IMR-90 (cell line): ENCODE data around the gene USP40. TPM values are rescaled to one million over a fixed set of nuclear protein-coding genes. Genes with fewer than 3 reads are reported as not detected.

Experiments used
- ATAC-seq: fragments of 200-7000 bp; cut with Tn5 transposase; 2 replicates; pipeline ENCODE4 v1.9.1; 2020; ENCODE audit warnings: low read depth, mild to moderate bottlenecking, moderate library complexity
- BruUV-seq: library from RNA; stranded (reverse); fragments of 400-500 nt; replicated peaks from 2 replicates; lab custom pipeline; 2021; lab: Mats Ljungman, UMichigan
- CTCF ChIA-PET: fragments of 300-600 bp; formaldehyde crosslinking; extraction: SDS; loops from one replicate; lab custom pipeline; 2021; ENCODE audit warnings: antibody characterized with exemption; lab: Yijun Ruan, JAX
- POLR2A ChIA-PET: fragments of 300-600 bp; sonication (Branson Sonifier 250); formaldehyde crosslinking; loops from one replicate; lab custom pipeline; 2022; ENCODE audit warnings: antibody characterized with exemption; ENCODE audit not compliant: unreplicated experiment; lab: Charles Lee
- DNase-seq: peaks from one replicate; pipeline ENCODE4 v3.0.0; 2013
- H2AFZ ChIP-seq: replicated peaks from 2 replicates; pipeline ENCODE3; 2013; ENCODE audit warnings: low read length, mild to moderate bottlenecking; ENCODE audit not compliant: poor library complexity
- H2AK5ac ChIP-seq: 2 replicates; pipeline ENCODE4 v1.6.1; 2013; ENCODE audit warnings: low read depth, low read length, inconsistent platforms
- H2AK9ac ChIP-seq: replicated peaks from 2 replicates; pipeline ENCODE3; 2013; ENCODE audit warnings: mild to moderate bottlenecking, low read depth, low read length, moderate library complexity; ENCODE audit not compliant: poor library complexity
- H2BK120ac ChIP-seq: 2 replicates; pipeline ENCODE4 v1.6.1; 2013; ENCODE audit warnings: low read depth, low read length, inconsistent platforms
- H2BK15ac ChIP-seq: 3 replicates; pipeline ENCODE4 v1.6.1; 2013; ENCODE audit warnings: low read depth, low read length, inconsistent platforms
- H2BK20ac ChIP-seq: 2 replicates; pipeline ENCODE4 v1.6.1; 2013; ENCODE audit warnings: low read depth, mild to moderate bottlenecking, inconsistent platforms, low read length, moderate library complexity
- H2BK5ac ChIP-seq: 2 replicates; pipeline ENCODE4 v1.6.1; 2013; ENCODE audit warnings: mild to moderate bottlenecking, low read depth, low read length, inconsistent platforms; ENCODE audit not compliant: poor library complexity, severe bottlenecking
- H3K14ac ChIP-seq: replicated peaks from 2 replicates; pipeline ENCODE4 v1.6.1; 2013; ENCODE audit warnings: low read depth, low read length, inconsistent platforms
- H3K18ac ChIP-seq: 2 replicates; pipeline ENCODE4 v1.6.1; 2013; ENCODE audit warnings: low read depth, low read length, control low read depth
- H3K23ac ChIP-seq: 2 replicates; pipeline ENCODE4 v1.6.1; 2013; ENCODE audit warnings: low read depth, low read length, inconsistent platforms
- H3K27ac ChIP-seq: 2 replicates; pipeline ENCODE4 v1.5.1; 2013; ENCODE audit warnings: mild to moderate bottlenecking, control low read depth, low read length; ENCODE audit not compliant: insufficient read depth
- H3K27me3 ChIP-seq: 2 replicates; pipeline ENCODE4 v1.6.1; 2013; ENCODE audit warnings: low read length; ENCODE audit not compliant: control insufficient read depth, insufficient read depth
- H3K36me3 ChIP-seq: 2 replicates; pipeline ENCODE4 v1.6.1; 2013; ENCODE audit warnings: low read length, mixed read lengths; ENCODE audit not compliant: control insufficient read depth, insufficient read depth
- H3K4ac ChIP-seq: 2 replicates; pipeline ENCODE4 v1.6.1; 2013; ENCODE audit warnings: low read depth, low read length, inconsistent platforms
- H3K4me1 ChIP-seq: 2 replicates; pipeline ENCODE4 v1.6.1; 2013; ENCODE audit warnings: low read length, mixed read lengths; ENCODE audit not compliant: control insufficient read depth, insufficient read depth
- H3K4me2 ChIP-seq: 2 replicates; pipeline ENCODE4 v1.6.1; 2013; ENCODE audit warnings: low read depth, mild to moderate bottlenecking, control low read depth, low read length, moderate library complexity
- H3K4me3 ChIP-seq: 2 replicates; pipeline ENCODE4 v1.5.1; 2013; ENCODE audit warnings: low read depth, mild to moderate bottlenecking, control low read depth, low read length, moderate library complexity; ENCODE audit not compliant: insufficient read depth
- H3K56ac ChIP-seq: 2 replicates; pipeline ENCODE4 v1.6.1; 2013; ENCODE audit warnings: low read length, inconsistent platforms; ENCODE audit not compliant: insufficient read depth; ENCODE audit errors: extremely low read depth
- H3K79me1 ChIP-seq, 2 experiments: 2 replicates each; pipeline ENCODE4 v1.6.1; 2013; ENCODE audit warnings: low read length in 2 of 2, inconsistent platforms in 1 of 2, low read depth in 1 of 2
- H3K9ac ChIP-seq: 2 replicates; pipeline ENCODE4 v1.6.1; 2013; ENCODE audit warnings: low read depth, low read length, control low read depth
- H3K9me1 ChIP-seq: 2 replicates; pipeline ENCODE4 v1.6.1; 2013; ENCODE audit warnings: low read length, inconsistent platforms; ENCODE audit not compliant: insufficient read depth
- H3K9me3 ChIP-seq: 2 replicates; pipeline ENCODE4 v1.6.1; 2013; ENCODE audit warnings: low read length; ENCODE audit not compliant: control insufficient read depth, insufficient read depth
- H4K20me1 ChIP-seq: 2 replicates; pipeline ENCODE4 v1.6.1; 2013; ENCODE audit warnings: low read length, inconsistent platforms; ENCODE audit not compliant: insufficient read depth
- H4K5ac ChIP-seq: 2 replicates; pipeline ENCODE4 v1.6.1; 2013; ENCODE audit warnings: mild to moderate bottlenecking, low read depth, low read length, control low read depth
- H4K8ac ChIP-seq, 2 experiments: 2 replicates each; pipeline ENCODE4 v1.6.1; 2013; ENCODE audit warnings: low read depth in 2 of 2, low read length in 2 of 2, control low read depth in 1 of 2, inconsistent platforms in 1 of 2
- H4K91ac ChIP-seq: 2 replicates; pipeline ENCODE4 v1.6.1; 2013; ENCODE audit warnings: low read depth, low read length, inconsistent platforms; ENCODE audit not compliant: insufficient read depth
- BHLHE40 ChIP-seq: fragments of 150-350 bp; IDR thresholded peaks from 2 replicates; pipeline ENCODE4 v1.6.1; 2016; ENCODE audit warnings: mild to moderate bottlenecking, low read depth, low read length
- CHD1 ChIP-seq: IDR thresholded peaks from 2 replicates; pipeline ENCODE4 v1.6.1; 2012; ENCODE audit warnings: low read depth, low read length, improper control_type of control experiment
- CTCF ChIP-seq: conservative IDR thresholded peaks from 2 replicates; pipeline ENCODE4 v1.5.1; 2012; ENCODE audit warnings: mild to moderate bottlenecking, low read depth, low read length, improper control_type of control experiment
- ELK1 ChIP-seq: fragments of 150-350 bp; IDR thresholded peaks from 2 replicates; pipeline ENCODE4 v1.6.1; 2016; ENCODE audit warnings: low read depth, mild to moderate bottlenecking, low read length, moderate library complexity, borderline replicate concordance
- FOS ChIP-seq: fragments of 150-350 bp; IDR thresholded peaks from 2 replicates; pipeline ENCODE4 v1.6.1; 2016; ENCODE audit warnings: low read depth, low read length
- MAZ ChIP-seq: IDR thresholded peaks from 2 replicates; pipeline ENCODE4 v1.6.1; 2012; ENCODE audit warnings: low read depth, mild to moderate bottlenecking, low read length, improper control_type of control experiment, moderate library complexity, borderline replicate concordance
- MXI1 ChIP-seq: IDR thresholded peaks from 2 replicates; pipeline ENCODE4 v1.6.1; 2012; ENCODE audit warnings: low read depth, mild to moderate bottlenecking, low read length, moderate library complexity, borderline replicate concordance
- NFE2L2 ChIP-seq: fragments of 150-350 bp; IDR thresholded peaks from 2 replicates; pipeline ENCODE4 v1.6.1; 2016; ENCODE audit warnings: low read depth, mild to moderate bottlenecking, low read length
- POLR2A ChIP-seq: IDR thresholded peaks from 2 replicates; pipeline ENCODE4 v1.6.1; 2012; ENCODE audit warnings: mild to moderate bottlenecking, low read depth, low read length
- RAD21 ChIP-seq: IDR thresholded peaks from 2 replicates; pipeline ENCODE4 v1.6.1; 2012; ENCODE audit warnings: low read length, improper control_type of control experiment
- RCOR1 ChIP-seq: IDR thresholded peaks from 2 replicates; pipeline ENCODE4 v1.6.1; 2012; ENCODE audit warnings: mild to moderate bottlenecking, low read length, improper control_type of control experiment; ENCODE audit not compliant: insufficient replicate concordance
- RFX5 ChIP-seq: IDR thresholded peaks from 2 replicates; pipeline ENCODE4 v1.8.0; 2012; ENCODE audit warnings: low read depth, mild to moderate bottlenecking, low read length, moderate library complexity
- SMC3 ChIP-seq: fragments of 150-350 bp; IDR thresholded peaks from 2 replicates; pipeline ENCODE4 v1.6.1; 2016; ENCODE audit warnings: low read depth, mild to moderate bottlenecking, antibody characterized with exemption, low read length, moderate library complexity
- USF2 ChIP-seq: fragments of 150-350 bp; IDR thresholded peaks from 2 replicates; pipeline ENCODE4 v1.6.1; 2017; ENCODE audit warnings: mild to moderate bottlenecking, antibody characterized with exemption, low read length, low read depth
- WGBS, 2 experiments: methylation state at CpG; one replicate each; pipeline versions ENCODE4 v1.1.5 to v1.1.7; 2013; ENCODE audit warnings: missing lambda C conversion rate in 2 of 2; ENCODE audit not compliant: insufficient read length in 1 of 2; ENCODE audit errors: extremely low coverage in 2 of 2; 5-methylcytosine and 5-hydroxymethylcytosine counted together
- dilution Hi-C: fragments of 300-500 bp; cut with HindIII; formaldehyde crosslinking; loops from one replicate; pipeline ENCODE4 v1.14.3; 2018; ENCODE audit warnings: low sequenced_read_pairs; ENCODE audit not compliant: unreplicated experiment
- in situ Hi-C: fragments of 300-500 bp; cut with MboI; formaldehyde crosslinking; loops from 3 replicates; pipeline ENCODE4 v1.14.3; 2019; ENCODE audit warnings: low sequenced_read_pairs, inconsistent platforms, mixed read lengths
- intact Hi-C: fragments of 100-400 bp; cut with micrococcal nuclease; formaldehyde crosslinking; loops from 2 replicates; pipeline ENCODE4 v1.10.0; 2022
- polyA plus RNA-seq, 3 experiments: library from polyadenylated mRNA; depleted of rRNA; stranded (reverse); fragments of >200 nt; gene quantifications; 2 replicates each; pipeline ENCODE4 v1.2.3, GENCODE V29; 2012; ENCODE audit warnings: low replicate concordance in 1 of 3
- total RNA-seq: library from RNA; depleted of rRNA; stranded (reverse); fragments of >200 nt; gene quantifications from 2 replicates; pipeline ENCODE4 v1.2.3, GENCODE V29; 2012

Gene USP40
- total and polyA plus RNA-seq, 2 of the 4 experiments (the other 2 are of a cell fraction), result 30.1 to 30.8 TPM

- in situ Hi-C loops (loop anchor here (5.0 to 10.0 kb wide), 3 partner anchors 94 to 266 kb away; partner anchors contain the start of genes DGKD and UGT1A5), dilution Hi-C loops (no loop called here), intact Hi-C loops (no loop called here)
- no TSS peak for BruUV-seq
- Histone ChIP-seq H4K5ac (no peak overlapping the region), H3K9me3 (no peaks in the 10 kb centered on the region), H3K18ac (no peak overlapping the region), H4K8ac (no peak overlapping the region), H3K27ac (no peak overlapping the region), H4K91ac (no peak overlapping the region), H3K4ac (no peak overlapping the region), H3K79me1 (no peaks in the 10 kb centered on the region), H3K9ac (no peak overlapping the region), H3K4me3 (no peak overlapping the region), H2AK5ac (no peak overlapping the region), H3K56ac (no peak overlapping the region), H3K4me1 (no peaks in the 10 kb centered on the region), H3K23ac (no peak overlapping the region), H2BK5ac (no peak overlapping the region), H3K9me1 (peaks cover 2% of the 10 kb centered on the region; the same call in 1 of the 2 replicates), H2BK120ac (no peak overlapping the region), H2AFZ (no peak overlapping the region), H3K14ac (no peak overlapping the region), H3K27me3 (no peaks in the 10 kb centered on the region), H2AK9ac (peak overlapping the region; percentile 37), H4K20me1 (no peaks in the 10 kb centered on the region), H3K4me2 (no peak overlapping the region), H2BK15ac (no peak overlapping the region), H2BK20ac (no peak overlapping the region), H3K36me3 (peaks cover 20% of the 10 kb centered on the region)
- ChIA-PET CTCF (interaction anchor here (0.6 kb wide), 1 partner anchor 758 kb away, joined by 14 read pairs; no protein-coding TSS in a partner anchor), POLR2A (no interaction called here)
- 100% methylated on average over 1 of the region's 1 CpG; no CpG with 5 or more reads in 1 of the 2 experiments for WGBS, 2 experiments
- no peak for ATAC-seq
- TF ChIP-seq RFX5 (no peak), POLR2A (no peak), USF2 (no peak), MAZ (no peak), RCOR1 (no peak), ELK1 (no peak), CHD1 (no peak), BHLHE40 (no peak), SMC3 (no peak), CTCF (no peak), MXI1 (no peak), NFE2L2 (no peak), FOS (no peak), RAD21 (no peak)
- DNase-seq, result no peak
Measured at GRCh38 chr2:233446121-233446520, 120.5 kb downstream of the USP40 start.
